K562 (cell line): Measurements from ENCODE around the gene EXO5. TPM values are rescaled to one million over a fixed set of nuclear protein-coding genes. Genes with fewer than 3 reads are reported as not detected.

ENCODE experiments used
- CUX1 ChIP-seq: fragments of 200-800 bp; sonication (Bioruptor generic); IDR thresholded peaks from 2 replicates; pipeline ENCODE4 v1.6.1; 2016; ENCODE audit warnings: missing genetic modification characterization, missing compliant biosample characterization
- EHMT2 ChIP-seq: fragments of 450-650 bp; IDR thresholded peaks from 2 replicates; pipeline ENCODE4 v1.6.1; 2018; ENCODE audit warnings: antibody characterized with exemption
- FIP1L1 ChIP-seq: fragments of 200-400 bp; formaldehyde crosslinking; IDR thresholded peaks from 2 replicates; pipeline ENCODE4 v1.6.1; 2018; ENCODE audit warnings: mild to moderate bottlenecking, low read depth, low read length; ENCODE audit not compliant: poor library complexity, severe bottlenecking
- FUS ChIP-seq: fragments of 200-400 bp; formaldehyde crosslinking; optimal IDR thresholded peaks from 2 replicates; pipeline ENCODE3; 2017; ENCODE audit warnings: low read depth, low read length
- GABPB1 ChIP-seq: sonication (generic); formaldehyde crosslinking; IDR thresholded peaks from 2 replicates; pipeline ENCODE4 v1.8.0; 2022; ENCODE audit warnings: mild to moderate bottlenecking, missing genetic modification reagents
- KAT7 ChIP-seq: sonication (generic); formaldehyde crosslinking; IDR thresholded peaks from 2 replicates; pipeline ENCODE4 v1.8.0; 2022; ENCODE audit warnings: missing genetic modification reagents, mild to moderate bottlenecking, borderline replicate concordance
- NONO ChIP-seq, 2 experiments: fragments of 200-400 bp in 1 of 2; fragments of 450-650 bp in 1 of 2; formaldehyde crosslinking in 1 of 2; IDR thresholded peaks; 2 replicates each; pipeline ENCODE4 v1.6.1; 2017; ENCODE audit warnings: low read depth in 2 of 2, mild to moderate bottlenecking in 2 of 2, moderate library complexity in 2 of 2, low read length in 1 of 2
- TAF15 ChIP-seq: fragments of 200-400 bp; formaldehyde crosslinking; IDR thresholded peaks from 2 replicates; pipeline ENCODE4 v1.6.1; 2017; ENCODE audit warnings: mild to moderate bottlenecking, low read depth, low read length, moderate library complexity
- ZNF121 ChIP-seq: sonication (generic); formaldehyde crosslinking; conservative IDR thresholded peaks from 2 replicates; pipeline ENCODE4 v1.8.0; 2022; ENCODE audit warnings: missing genetic modification reagents
- ZNF449 ChIP-seq: fragments of 250-450 bp; sonication (Bioruptor Pico); IDR thresholded peaks from 2 replicates; pipeline ENCODE4 v1.8.0; 2022; ENCODE audit warnings: moderate library complexity, mild to moderate bottlenecking, inconsistent platforms
- ZNF57 ChIP-seq: fragments of 450-650 bp; formaldehyde crosslinking; IDR thresholded peaks from 2 replicates; pipeline ENCODE4 v1.4.0; 2020; ENCODE audit warnings: mild to moderate bottlenecking, moderate library complexity
- ZNF592 ChIP-seq: fragments of 450-650 bp; IDR thresholded peaks from 2 replicates; pipeline ENCODE4 v1.6.1; 2017; ENCODE audit warnings: antibody characterized with exemption, mild to moderate bottlenecking
- polyA plus RNA-seq, 8 experiments: library from polyadenylated mRNA; depleted of rRNA in 4 of 8; stranded (reverse) in 5 of 8; unstranded in 3 of 8; fragments of >200 nt; fragmentation: Nextera tagmentation in 2 of 8; fragmentation: Illumina TruSeq in 1 of 8; extraction: Ambion mirVana in 2 of 8; extraction: Trizol in 1 of 8; gene quantifications; 2 replicates each; pipeline versions ENCODE4 v1.2.1 to v1.2.3, GENCODE V29; 2011 to 2014; ENCODE audit warnings: inconsistent platforms in 1 of 8, missing spikeins in 1 of 8
- total RNA-seq, 7 experiments: library from RNA; depleted of rRNA in 6 of 7; stranded (reverse); fragments of >200 nt in 6 of 7; fragmentation: Illumina TruSeq in 2 of 7; extraction: Trizol in 2 of 7; gene quantifications; 2 replicates each; pipeline versions ENCODE4 v1.2.1 to v1.2.3, GENCODE V29; 2011 to 2021; ENCODE audit warnings: low replicate concordance in 1 of 7

EXO5 gene
- total and polyA plus RNA-seq, 9 of the 15 experiments (the other 6 are each of a cell fraction or from before 2014, with no cell fraction given): 1.1 to 4.3 (median 2.8) TPM

- TF ChIP-seq CUX1 (CRISPR knock-in tag) (no peak), ZNF57 (no peak), ZNF449 (CRISPR knock-in tag) (no peak), ZNF592 (peak; percentile 67), FUS (no peak), GABPB1 (CRISPR knock-in tag) (peak; percentile 44; the same call in 1 of the 2 replicates), NONO (IDR thresholded peaks at IDR 0.05; ENCODE audit: low read depth in 2 of 2, low read length in 1 of 2) (no peak), ZNF121 (CRISPR knock-in tag) (no peak), TAF15 (no peak), KAT7 (CRISPR knock-in tag) (peak; percentile 50; the same call in 1 of the 2 replicates), FIP1L1 (no peak), EHMT2 (no peak)
Measured at GRCh38 chr1:40508375-40509341, at the start of gene EXO5 (continued).
